HG03175 (cell line): ENCODE measurements around the gene KY.
"Not testable (repeated sequence)": the region's sequence is repeated elsewhere in the genome, so short reads cannot be mapped to it uniquely, and the experiment has no call there.

Experiments used
- ATAC-seq: cut with Tn5 transposase; IDR thresholded peaks from one replicate; pipeline ENCODE4 v1.9.1; 2021; ENCODE audit warnings: mild to moderate bottlenecking, moderate library complexity; ENCODE audit not compliant: unreplicated experiment

The KY gene

GRCh38 chr3:134603956-134604355, 46.9 kb downstream of the KY start:
- no peak for ATAC-seq

- no peak for ATAC-seq
These were observed 47.3 kb downstream of the KY start for GRCh38 chr3:134603480-134603879.

- no peak for ATAC-seq
These were observed 48.4 kb downstream of the KY start for GRCh38 chr3:134602440-134602814.

GRCh38 chr3:134601539-134602439, 49.0 kb downstream of the KY start:
- ATAC-seq: no peak

- peak; percentile 73 for ATAC-seq
These were observed 49.9 kb downstream of the KY start for GRCh38 chr3:134600685-134601463.

GRCh38 chr3:134600206-134600605, 50.6 kb downstream of the KY start:
- ATAC-seq: no peak

- no peak for ATAC-seq
These were observed 51.9 kb downstream of the KY start for GRCh38 chr3:134598763-134599545.

- ATAC-seq: no peak
These were observed 53.3 kb downstream of the KY start for GRCh38 chr3:134597390-134597970.

GRCh38 chr3:134594986-134595385, 55.8 kb downstream of the KY start:
- ATAC-seq: not testable (repeated sequence)

GRCh38 chr3:134594331-134594741, 56.5 kb downstream of the KY start:
- ATAC-seq: no peak

GRCh38 chr3:134592806-134593205, 58.0 kb downstream of the KY start:
- ATAC-seq: no peak

GRCh38 chr3:134590766-134591165, 60.1 kb downstream of the KY start:
- no peak for ATAC-seq

- ATAC-seq: no peak
These were observed 71.6 kb downstream of the KY start for GRCh38 chr3:134579141-134579665.

- no peak for ATAC-seq
These were observed 74.0 kb downstream of the KY start for GRCh38 chr3:134576831-134577230.

- no peak for ATAC-seq
These were observed 74.4 kb downstream of the KY start for GRCh38 chr3:134576426-134576825.

GRCh38 chr3:134569899-134570298, 80.9 kb downstream of the KY start:
- ATAC-seq: not testable (repeated sequence)

GRCh38 chr3:134568790-134569189, 82.0 kb downstream of the KY start:
- no peak for ATAC-seq

GRCh38 chr3:134567605-134568004, 83.2 kb downstream of the KY start:
- ATAC-seq: no peak

GRCh38 chr3:134564991-134565390, 85.8 kb downstream of the KY start:
- no peak for ATAC-seq

- ATAC-seq: no peak
These were observed 87.2 kb downstream of the KY start for GRCh38 chr3:134563601-134564000.

- no peak for ATAC-seq
These were observed 88.8 kb downstream of the KY start for GRCh38 chr3:134562055-134562454.
